Liver (tissue), 9 donors: ENCODE measurements around the gene WASF1. TPM values are rescaled to one million over a fixed set of nuclear protein-coding genes. Genes with fewer than 3 reads are reported as not detected.

ENCODE experiments used
- DNase-seq: peaks from one replicate; pipeline ENCODE4 v3.0.0-alpha.2; 2017; ENCODE audit warnings: low spot score
- H3K27ac ChIP-seq, 2 donors: one replicate each; pipeline ENCODE4 v1.7.0; 2013; ENCODE audit warnings: inconsistent platforms in 2 of 2, low read length in 2 of 2, control low read depth in 1 of 2, low read depth in 1 of 2, mild to moderate bottlenecking in 1 of 2
- H3K27me3 ChIP-seq, 4 donors: one replicate each; pipeline versions ENCODE4 v1.6.1 to v1.7.0; 2013; ENCODE audit warnings: low read length in 3 of 4, inconsistent platforms in 1 of 4, mild to moderate bottlenecking in 1 of 4, moderate library complexity in 1 of 4; ENCODE audit not compliant: control insufficient read depth in 4 of 4, insufficient read depth in 4 of 4
- H3K36me3 ChIP-seq, 4 donors: one replicate each; pipeline versions ENCODE4 v1.6.1 to v1.7.0; 2013; ENCODE audit warnings: low read length in 3 of 4, mild to moderate bottlenecking in 3 of 4, low read depth in 1 of 4, moderate library complexity in 1 of 4; ENCODE audit not compliant: control insufficient read depth in 4 of 4, insufficient read depth in 3 of 4
- H3K4me1 ChIP-seq, 4 donors: one replicate each; pipeline versions ENCODE4 v1.6.1 to v1.7.0; 2013; ENCODE audit warnings: low read length in 3 of 4, mild to moderate bottlenecking in 3 of 4, moderate library complexity in 1 of 4; ENCODE audit not compliant: control insufficient read depth in 4 of 4, insufficient read depth in 4 of 4
- H3K4me3 ChIP-seq, 3 donors: one replicate each; pipeline versions ENCODE4 v1.6.1 to v1.7.0; 2013; ENCODE audit warnings: low read length in 3 of 3, control low read depth in 1 of 3, low read depth in 1 of 3, mild to moderate bottlenecking in 1 of 3
- H3K9ac ChIP-seq, 2 donors: one replicate each; pipeline ENCODE4 v1.7.0; 2013; ENCODE audit warnings: low read length in 2 of 2, mild to moderate bottlenecking in 2 of 2, moderate library complexity in 2 of 2, control low read depth in 1 of 2, low read depth in 1 of 2
- H3K9me3 ChIP-seq, 4 donors: one replicate each; pipeline versions ENCODE4 v1.6.1 to v1.7.0; 2013; ENCODE audit warnings: low read length in 3 of 4; ENCODE audit not compliant: control insufficient read depth in 4 of 4
- FOXA1 ChIP-seq: IDR thresholded peaks from 2 replicates; pipeline ENCODE4 v1.6.1; 2016; ENCODE audit warnings: antibody characterized with exemption
- FOXA2 ChIP-seq: IDR thresholded peaks from 2 replicates; pipeline ENCODE4 v1.6.1; 2016; ENCODE audit warnings: antibody characterized with exemption
- GABPA ChIP-seq, 2 donors: IDR thresholded peaks in 1 of 2; conservative IDR thresholded peaks in 1 of 2; 2 replicates each; pipeline ENCODE4 v1.6.1; 2016; ENCODE audit warnings: antibody characterized with exemption in 2 of 2, mild to moderate bottlenecking in 1 of 2, moderate library complexity in 1 of 2
- HNF4A ChIP-seq, 2 donors: conservative IDR thresholded peaks; 2 replicates each; pipeline ENCODE4 v1.6.1; 2016; ENCODE audit warnings: antibody characterized with exemption in 2 of 2, mild to moderate bottlenecking in 2 of 2
- HNF4G ChIP-seq: IDR thresholded peaks from 2 replicates; pipeline ENCODE4 v1.6.1; 2016; ENCODE audit warnings: antibody characterized with exemption
- NR2F2 ChIP-seq: IDR thresholded peaks from 2 replicates; pipeline ENCODE4 v1.6.1; 2016; ENCODE audit warnings: antibody characterized with exemption
- RXRA ChIP-seq, 2 donors: IDR thresholded peaks; 2 replicates each; pipeline ENCODE4 v1.6.1; 2017 to 2018; ENCODE audit warnings: antibody characterized with exemption in 2 of 2, mild to moderate bottlenecking in 1 of 2
- SP1 ChIP-seq: IDR thresholded peaks from 2 replicates; pipeline ENCODE4 v1.6.1; 2018; ENCODE audit warnings: antibody characterized with exemption, mild to moderate bottlenecking
- TAF1 ChIP-seq: conservative IDR thresholded peaks from 2 replicates; pipeline ENCODE4 v1.6.1; 2016; ENCODE audit warnings: antibody characterized with exemption, mild to moderate bottlenecking
- YY1 ChIP-seq: IDR thresholded peaks from 2 replicates; pipeline ENCODE4 v1.6.1; 2016; ENCODE audit warnings: antibody characterized with exemption, mild to moderate bottlenecking
- WGBS: extraction: QIAGEN DNeasy Blood & Tissue Kit; methylation state at CpG from one replicate; pipeline ENCODE4 v1.1.7; 2013; 5-methylcytosine and 5-hydroxymethylcytosine counted together
- polyA plus RNA-seq, 2 donors: library from polyadenylated mRNA; stranded (reverse) in 1 of 2; unstranded in 1 of 2; fragments of 200-250 nt in 1 of 2; fragments of >200 nt in 1 of 2; fragmentation: Nextera tagmentation in 1 of 2; extraction: Ambion mirVana in 1 of 2; gene quantifications; one replicate each; pipeline versions ENCODE4 v1.2.1 to v1.2.3, GENCODE V29; 2013 to 2015
- total RNA-seq, 2 donors: library from RNA; depleted of rRNA; stranded (reverse); fragments of >200 nt; gene quantifications; one replicate each; pipeline ENCODE4 v1.2.3, GENCODE V29; 2014
- TF ChIP-seq, protein P1 (sequence below): fragments of 150-350 bp; IDR thresholded peaks from 2 replicates; pipeline ENCODE4 v1.5.1; 2017; ENCODE audit warnings: improper control_type of control experiment, low read depth, low read length; ENCODE audit not compliant: missing input control
- TF ChIP-seq, protein P2 (sequence below): IDR thresholded peaks from 2 replicates; pipeline ENCODE4 v1.6.1; 2016; ENCODE audit warnings: antibody characterized with exemption
- TF ChIP-seq, protein P3 (sequence below): IDR thresholded peaks from 2 replicates; pipeline ENCODE4 v1.6.1; 2016; ENCODE audit warnings: antibody characterized with exemption
- TF ChIP-seq, protein P4 (sequence below): IDR thresholded peaks from 2 replicates; pipeline ENCODE4 v1.6.1; 2016; ENCODE audit warnings: antibody characterized with exemption, mild to moderate bottlenecking
- donor health status: healthy.
- donor health status: healthy.
- donor health status: healthy.
- donor health status: healthy.
- donor health status: healthy.

Gene WASF1
- total and polyA plus RNA-seq, 4 donors, result 3.2 to 5.5 (median 3.4) TPM

DNA sequence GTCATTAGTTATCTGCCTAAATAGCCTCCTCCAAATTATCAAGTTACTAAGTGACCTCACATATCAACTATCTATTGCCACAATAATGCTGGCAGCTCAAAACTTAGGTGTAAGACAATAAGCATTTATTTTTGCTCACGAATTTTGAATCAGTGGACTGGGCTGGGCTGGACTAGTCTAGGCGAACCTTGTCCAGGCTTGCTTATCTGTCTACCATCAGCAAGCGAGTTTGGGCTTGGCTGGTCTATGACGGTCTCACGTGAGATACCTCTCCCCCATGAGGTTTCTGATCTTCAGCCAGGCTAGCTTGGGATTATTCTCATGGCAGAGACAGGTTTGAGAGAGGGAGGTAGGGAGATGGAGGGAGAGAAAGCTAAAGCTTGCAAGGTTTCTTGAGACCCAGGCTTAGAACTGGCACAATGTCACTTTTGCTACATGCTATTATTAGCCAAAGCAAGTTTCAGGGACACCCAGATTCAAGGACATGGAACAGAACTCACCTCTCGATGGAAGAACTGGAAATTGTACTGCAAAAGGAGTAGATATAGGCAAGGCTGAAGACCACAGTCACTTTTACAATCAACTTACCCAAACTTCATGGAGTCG, 80.9 kb downstream of the WASF1 start (continued):
- TF ChIP-seq, protein P1, sequence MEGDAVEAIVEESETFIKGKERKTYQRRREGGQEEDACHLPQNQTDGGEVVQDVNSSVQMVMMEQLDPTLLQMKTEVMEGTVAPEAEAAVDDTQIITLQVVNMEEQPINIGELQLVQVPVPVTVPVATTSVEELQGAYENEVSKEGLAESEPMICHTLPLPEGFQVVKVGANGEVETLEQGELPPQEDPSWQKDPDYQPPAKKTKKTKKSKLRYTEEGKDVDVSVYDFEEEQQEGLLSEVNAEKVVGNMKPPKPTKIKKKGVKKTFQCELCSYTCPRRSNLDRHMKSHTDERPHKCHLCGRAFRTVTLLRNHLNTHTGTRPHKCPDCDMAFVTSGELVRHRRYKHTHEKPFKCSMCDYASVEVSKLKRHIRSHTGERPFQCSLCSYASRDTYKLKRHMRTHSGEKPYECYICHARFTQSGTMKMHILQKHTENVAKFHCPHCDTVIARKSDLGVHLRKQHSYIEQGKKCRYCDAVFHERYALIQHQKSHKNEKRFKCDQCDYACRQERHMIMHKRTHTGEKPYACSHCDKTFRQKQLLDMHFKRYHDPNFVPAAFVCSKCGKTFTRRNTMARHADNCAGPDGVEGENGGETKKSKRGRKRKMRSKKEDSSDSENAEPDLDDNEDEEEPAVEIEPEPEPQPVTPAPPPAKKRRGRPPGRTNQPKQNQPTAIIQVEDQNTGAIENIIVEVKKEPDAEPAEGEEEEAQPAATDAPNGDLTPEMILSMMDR, result no peak
- TF ChIP-seq HNF4G (no peak), RXRA (IDR thresholded peaks at IDR 0.05) (no peak), FOXA2 (no peak), GABPA (IDR thresholded peaks at IDR 0.05 in 1 of 2, conservative IDR thresholded peaks at IDR 0.05 in 1 of 2) (no peak), FOXA1 (no peak), TAF1 (no peak)

DNA sequence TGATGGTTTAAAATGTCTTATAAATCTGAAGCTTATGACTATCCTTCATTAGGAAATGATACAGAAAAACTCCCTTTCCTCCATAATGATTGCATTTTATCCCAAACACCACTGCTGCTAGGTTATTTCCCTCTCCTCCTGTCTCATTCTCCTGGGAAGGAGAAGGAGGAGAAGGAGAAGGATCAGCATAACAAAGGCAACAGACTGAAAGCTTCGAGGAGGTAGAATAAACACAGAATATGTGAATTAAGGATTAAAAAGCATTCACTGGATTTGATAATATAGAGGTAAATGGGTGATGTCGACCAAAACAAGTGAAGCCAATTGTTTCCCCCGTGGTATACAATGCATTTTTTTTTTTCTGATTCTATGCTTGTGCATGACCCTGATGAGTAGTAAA, 82.0 kb downstream of the WASF1 start:
- Histone ChIP-seq H3K9ac (no peak overlapping the region), H3K27me3 (no peaks in the 10 kb centered on the region), H3K36me3 (peaks cover 0 to 15% (median 4%) of the 10 kb centered on the region in 4 donors), H3K4me3 (no peak overlapping the region), H3K9me3 (no peaks in the 10 kb centered on the region), H3K4me1 (peaks cover 0 to 8% (median 0%) of the 10 kb centered on the region in 4 donors), H3K27ac (no peak overlapping the region)
- 66% methylated on average over 3 of the region's 3 CpGs for WGBS
- DNase-seq, result no peak
- TF ChIP-seq, protein P2, sequence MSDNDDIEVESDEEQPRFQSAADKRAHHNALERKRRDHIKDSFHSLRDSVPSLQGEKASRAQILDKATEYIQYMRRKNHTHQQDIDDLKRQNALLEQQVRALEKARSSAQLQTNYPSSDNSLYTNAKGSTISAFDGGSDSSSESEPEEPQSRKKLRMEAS, result no peak
- no peak for TF ChIP-seq TAF1
- TF ChIP-seq RXRA (IDR thresholded peaks at IDR 0.05), result no peak
- no peak for TF ChIP-seq NR2F2
- TF ChIP-seq FOXA1, result no peak
- TF ChIP-seq, protein P3, sequence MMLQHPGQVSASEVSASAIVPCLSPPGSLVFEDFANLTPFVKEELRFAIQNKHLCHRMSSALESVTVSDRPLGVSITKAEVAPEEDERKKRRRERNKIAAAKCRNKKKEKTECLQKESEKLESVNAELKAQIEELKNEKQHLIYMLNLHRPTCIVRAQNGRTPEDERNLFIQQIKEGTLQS, result no peak

DNA sequence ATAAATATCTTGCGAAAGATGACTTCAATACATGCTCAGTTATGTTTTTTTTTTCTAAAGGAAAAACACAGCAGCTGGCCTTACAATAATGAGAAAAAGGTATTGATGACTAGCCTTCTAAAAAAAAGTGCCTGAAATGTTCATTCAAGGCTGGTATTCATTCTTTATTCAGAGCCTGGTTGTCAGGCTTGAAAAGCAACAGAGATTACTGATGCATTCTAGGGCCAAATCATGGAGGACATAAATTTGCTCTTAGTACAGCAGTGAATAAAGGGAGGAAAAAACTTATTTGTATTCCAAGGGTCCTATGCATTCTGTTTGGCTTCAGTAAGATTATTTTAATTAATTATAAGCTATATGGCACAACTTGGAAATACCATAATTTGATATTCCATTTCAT, 83.5 kb downstream of the WASF1 start:
- H3K9ac ChIP-seq, result no peak overlapping the region
- no peaks in the 10 kb centered on the region for H3K9me3 ChIP-seq
- 98% methylated on average over 1 of the region's 1 CpG for WGBS
- no peak overlapping the region for H3K4me3 ChIP-seq
- no peak overlapping the region for H3K27ac ChIP-seq
- H3K27me3 ChIP-seq, result no peaks in the 10 kb centered on the region
- TF ChIP-seq NR2F2, result no peak
- no peak for TF ChIP-seq FOXA1
- TF ChIP-seq SP1, result no peak
- TF ChIP-seq GABPA (IDR thresholded peaks at IDR 0.05 in 1 of 2, conservative IDR thresholded peaks at IDR 0.05 in 1 of 2), result no peak
- TF ChIP-seq TAF1, result no peak
- TF ChIP-seq, protein P2, result no peak
- TF ChIP-seq, protein P3, result no peak
- TF ChIP-seq, protein P1, result no peak
- TF ChIP-seq FOXA2, result no peak
- TF ChIP-seq, protein P4, sequence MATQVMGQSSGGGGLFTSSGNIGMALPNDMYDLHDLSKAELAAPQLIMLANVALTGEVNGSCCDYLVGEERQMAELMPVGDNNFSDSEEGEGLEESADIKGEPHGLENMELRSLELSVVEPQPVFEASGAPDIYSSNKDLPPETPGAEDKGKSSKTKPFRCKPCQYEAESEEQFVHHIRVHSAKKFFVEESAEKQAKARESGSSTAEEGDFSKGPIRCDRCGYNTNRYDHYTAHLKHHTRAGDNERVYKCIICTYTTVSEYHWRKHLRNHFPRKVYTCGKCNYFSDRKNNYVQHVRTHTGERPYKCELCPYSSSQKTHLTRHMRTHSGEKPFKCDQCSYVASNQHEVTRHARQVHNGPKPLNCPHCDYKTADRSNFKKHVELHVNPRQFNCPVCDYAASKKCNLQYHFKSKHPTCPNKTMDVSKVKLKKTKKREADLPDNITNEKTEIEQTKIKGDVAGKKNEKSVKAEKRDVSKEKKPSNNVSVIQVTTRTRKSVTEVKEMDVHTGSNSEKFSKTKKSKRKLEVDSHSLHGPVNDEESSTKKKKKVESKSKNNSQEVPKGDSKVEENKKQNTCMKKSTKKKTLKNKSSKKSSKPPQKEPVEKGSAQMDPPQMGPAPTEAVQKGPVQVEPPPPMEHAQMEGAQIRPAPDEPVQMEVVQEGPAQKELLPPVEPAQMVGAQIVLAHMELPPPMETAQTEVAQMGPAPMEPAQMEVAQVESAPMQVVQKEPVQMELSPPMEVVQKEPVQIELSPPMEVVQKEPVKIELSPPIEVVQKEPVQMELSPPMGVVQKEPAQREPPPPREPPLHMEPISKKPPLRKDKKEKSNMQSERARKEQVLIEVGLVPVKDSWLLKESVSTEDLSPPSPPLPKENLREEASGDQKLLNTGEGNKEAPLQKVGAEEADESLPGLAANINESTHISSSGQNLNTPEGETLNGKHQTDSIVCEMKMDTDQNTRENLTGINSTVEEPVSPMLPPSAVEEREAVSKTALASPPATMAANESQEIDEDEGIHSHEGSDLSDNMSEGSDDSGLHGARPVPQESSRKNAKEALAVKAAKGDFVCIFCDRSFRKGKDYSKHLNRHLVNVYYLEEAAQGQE, result no peak
- TF ChIP-seq YY1, result no peak
- TF ChIP-seq HNF4G, result no peak
- TF ChIP-seq HNF4A (conservative IDR thresholded peaks at IDR 0.05), result no peak
- no peak for TF ChIP-seq RXRA (IDR thresholded peaks at IDR 0.05)
- H3K4me1 ChIP-seq, result peaks cover 0 to 8% (median 0%) of the 10 kb centered on the region in 4 donors
- H3K36me3 ChIP-seq, result peaks cover 0 to 8% (median under 1%) of the 10 kb centered on the region in 4 donors
- no peak for DNase-seq
